Erythroblast (primary cell): ENCODE data around the gene FBXO3.

Experiments used
- GATA1 ChIP-seq: IDR thresholded peaks from 2 replicates; pipeline ENCODE4 v1.6.1; 2011; ENCODE audit warnings: low read depth, mild to moderate bottlenecking, control low read depth, low read length, moderate library complexity
- POLR2A ChIP-seq: IDR thresholded peaks from 2 replicates; pipeline ENCODE4 v1.6.1; 2011; ENCODE audit warnings: mild to moderate bottlenecking, low read length

DNA sequence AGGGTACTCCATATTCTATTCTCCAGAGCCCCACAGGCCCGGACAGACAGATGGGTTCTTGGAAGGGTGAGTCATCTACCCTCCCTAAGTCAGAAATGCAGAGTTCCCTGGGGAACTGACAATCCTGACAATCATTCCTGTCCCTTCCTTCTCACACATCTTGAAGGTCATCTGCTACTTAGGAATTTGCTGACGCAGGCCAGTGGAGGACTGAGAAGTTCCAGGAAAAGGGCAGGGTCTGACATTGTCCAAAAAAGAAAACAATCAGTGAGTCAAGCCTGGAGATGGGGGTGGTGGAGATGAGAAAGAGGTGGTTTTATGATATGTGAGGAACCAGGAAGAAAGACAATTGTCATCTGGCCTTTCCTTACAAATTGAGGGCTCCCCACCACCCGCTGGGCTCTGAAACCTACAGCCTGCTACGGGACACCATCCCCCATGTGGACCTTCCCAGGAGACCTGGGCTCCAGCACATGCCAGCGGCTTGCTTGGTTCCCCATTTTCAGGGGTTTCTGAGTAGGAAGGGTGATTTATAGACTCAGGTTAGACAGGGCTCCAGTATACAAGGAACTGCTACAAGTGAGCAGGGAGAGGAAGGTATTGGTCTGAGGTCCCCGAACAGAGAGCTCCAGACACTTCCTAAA is 51.0 kb downstream of the FBXO3 start:
- TF ChIP-seq POLR2A (no peak), GATA1 (no peak)
